Astrocyte of the spinal cord (primary cell): ENCODE data around the gene TRPM3.
A peak's percentile ranks its signal among the peaks of the same experiment; 100 is the strongest.

Experiments used
- DNase-seq: peaks from one replicate; pipeline ENCODE4 v3.0.0; 2011; ENCODE audit warnings: low read depth, low spot score
- H3K4me3 ChIP-seq: 2 replicates; pipeline ENCODE4 v1.5.1; 2011; ENCODE audit warnings: low read depth, mild to moderate bottlenecking, low read length, moderate library complexity
- CTCF ChIP-seq: IDR thresholded peaks from 2 replicates; pipeline ENCODE4 v1.5.1; 2012; ENCODE audit warnings: low read depth, mild to moderate bottlenecking, low read length, inconsistent platforms
- in situ Hi-C: cut with HindIII; loops from 2 replicates; pipeline ENCODE4 v1.10.0; 2017; ENCODE audit warnings: low sequenced_read_pairs

TRPM3 gene

GRCh38 chr9:70893580-70894122 lies 227.8 kb downstream of the TRPM3 start:
- in situ Hi-C loops: no loop called here
- DNase-seq: no peak
- H3K4me3 ChIP-seq: no peak overlapping the region
- TF ChIP-seq CTCF: no peak

- no peak for DNase-seq
- TF ChIP-seq CTCF: no peak
- in situ Hi-C loops: no loop called here
Observed at GRCh38 chr9:70888471-70888870, 232.9 kb downstream of the TRPM3 start.

GRCh38 chr9:70887826-70888225 lies 233.6 kb downstream of the TRPM3 start:
- no peak for DNase-seq
- in situ Hi-C loops: no loop called here
- no peak overlapping the region for H3K4me3 ChIP-seq
- no peak for TF ChIP-seq CTCF

More at GRCh38 chr9:70888471-70888870, 232.9 kb downstream of the TRPM3 start:
- no peak overlapping the region for H3K4me3 ChIP-seq

GRCh38 chr9:70883963-70884793 lies 237.2 kb downstream of the TRPM3 start:
- no peak overlapping the region for H3K4me3 ChIP-seq
- in situ Hi-C loops: no loop called here
- no peak for TF ChIP-seq CTCF
- no peak for DNase-seq

GRCh38 chr9:70883056-70883455 lies 238.4 kb downstream of the TRPM3 start:
- no peak overlapping the region for H3K4me3 ChIP-seq
- in situ Hi-C loops: no loop called here
- DNase-seq: peak; percentile 59
- TF ChIP-seq CTCF: no peak

GRCh38 chr9:70881333-70881732 lies 240.1 kb downstream of the TRPM3 start:
- DNase-seq: no peak
- H3K4me3 ChIP-seq: no peak overlapping the region
- in situ Hi-C loops: no loop called here
- TF ChIP-seq CTCF: no peak
